ENCODE data around the gene FOXP1. TPM values are rescaled to one million over a fixed set of nuclear protein-coding genes. Genes with fewer than 3 reads are reported as not detected.

Gene FOXP1
- total RNA-seq, 1 experiment from 2014 or later, result 75.3 TPM

DNA sequence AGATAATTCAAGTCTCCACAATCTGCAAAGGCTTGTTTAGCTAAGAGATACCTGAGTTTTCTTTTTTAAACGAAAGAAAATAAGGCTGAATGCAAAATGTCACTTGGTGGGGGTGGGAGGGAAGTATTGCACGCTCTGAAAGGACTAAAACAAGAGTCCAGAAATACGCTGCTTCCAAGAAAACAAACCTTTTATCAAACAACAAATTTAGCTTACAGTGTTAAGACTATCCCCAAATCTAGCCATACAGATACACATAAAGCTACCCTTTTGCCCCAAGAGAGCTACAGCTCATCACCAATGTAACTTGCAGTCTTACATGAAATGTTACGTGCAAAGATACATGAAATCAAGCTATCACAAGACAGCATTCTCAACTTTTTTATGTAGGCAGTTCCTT is 522.5 kb downstream of the FOXP1 start:
- Mint-ChIP-seq H3K27me3 (ENCODE audit: low read depth) (peaks cover 4% of the 10 kb centered on the region), H3K36me3 (ENCODE audit: insufficient read depth in 1 of 3, low read depth in 3 of 3) (no peaks in the 10 kb centered on the region)

More for the DNA sequence above, 522.5 kb downstream of the FOXP1 start:
- Histone ChIP-seq H4K91ac (ENCODE audit: insufficient read length, low read depth, low read length) (no peak overlapping the region), H2BK15ac (ENCODE audit: low read depth, low read length) (no peak overlapping the region), H2AK5ac (ENCODE audit: insufficient read length, low read length) (no peak overlapping the region), H3T11ph (ENCODE audit: low read length) (no peak overlapping the region), H3K23me2 (ENCODE audit: insufficient read length, low read depth, low read length, poor library complexity, severe bottlenecking) (peaks cover 17% of the 10 kb centered on the region), H3K27me3 (ENCODE audit: insufficient read depth, low read length) (no peaks in the 10 kb centered on the region), H2BK20ac (ENCODE audit: low read depth, low read length, poor library complexity, severe bottlenecking) (no peak overlapping the region), H3K9ac (ENCODE audit: extremely low read depth, insufficient read length, low read length) (no peak overlapping the region), H2AFZ (ENCODE audit: low read length) (no peak overlapping the region), H3K4me2 (ENCODE audit: insufficient read depth, insufficient read length, low read length) (no peak overlapping the region), H3K4ac (ENCODE audit: low read depth, low read length) (no peak overlapping the region), H3K79me1 (ENCODE audit: insufficient read depth, low read depth, low read length, poor library complexity, severe bottlenecking) (no peaks in the 10 kb centered on the region), H4K5ac (ENCODE audit: insufficient read length, low read depth, low read length) (no peak overlapping the region), H3K23ac (ENCODE audit: insufficient read length, low read depth, low read length) (no peak overlapping the region), H2BK12ac (ENCODE audit: insufficient read length, low read depth, low read length) (no peak overlapping the region), H3K4me1 (ENCODE audit: insufficient read depth, low read length) (no peaks in the 10 kb centered on the region; the same call in 1 of the 2 replicates), H3K9me3 (ENCODE audit: control insufficient read depth, low read depth, low read length) (no peaks in the 10 kb centered on the region), H4K20me1 (ENCODE audit: control insufficient read depth, insufficient read depth, insufficient read length) (no peaks in the 10 kb centered on the region), H3K79me2 (ENCODE audit: insufficient read depth, low read length) (no peaks in the 10 kb centered on the region; the same call in 1 of the 2 replicates), H3K18ac (ENCODE audit: insufficient read length, low read depth, low read length) (no peak overlapping the region), H3K14ac (ENCODE audit: insufficient read depth, low read length) (no peak overlapping the region), H4K8ac (replicated peaks; ENCODE audit: insufficient read length, low read depth, low read length) (no peak overlapping the region), H3K27ac (ENCODE audit: insufficient read length, low read depth, low read length) (no peak overlapping the region), H2BK120ac (ENCODE audit: low read depth, low read length, poor library complexity, severe bottlenecking) (no peak overlapping the region), H2BK5ac (ENCODE audit: insufficient read length, low read length) (no peak overlapping the region), H3K56ac (ENCODE audit: insufficient read length, low read depth, low read length) (no peak overlapping the region)
- WGBS (ENCODE audit: extremely low coverage, insufficient read length, low lambda C conversion rate), result no CpG with 5 or more reads among the region's 4 CpGs
- no peak overlapping the region for H3K4me3 Mint-ChIP-seq
- no peaks in the 10 kb centered on the region for H3K9me3 Mint-ChIP-seq
- no peak for DNase-seq
- peaks cover 65 to 66% of the 10 kb centered on the region in 2 experiments for H3K4me1 Mint-ChIP-seq
- H3K27ac Mint-ChIP-seq, result no peak overlapping the region; a peak in 1 of 7 replicates
- TF ChIP-seq, protein P1, sequence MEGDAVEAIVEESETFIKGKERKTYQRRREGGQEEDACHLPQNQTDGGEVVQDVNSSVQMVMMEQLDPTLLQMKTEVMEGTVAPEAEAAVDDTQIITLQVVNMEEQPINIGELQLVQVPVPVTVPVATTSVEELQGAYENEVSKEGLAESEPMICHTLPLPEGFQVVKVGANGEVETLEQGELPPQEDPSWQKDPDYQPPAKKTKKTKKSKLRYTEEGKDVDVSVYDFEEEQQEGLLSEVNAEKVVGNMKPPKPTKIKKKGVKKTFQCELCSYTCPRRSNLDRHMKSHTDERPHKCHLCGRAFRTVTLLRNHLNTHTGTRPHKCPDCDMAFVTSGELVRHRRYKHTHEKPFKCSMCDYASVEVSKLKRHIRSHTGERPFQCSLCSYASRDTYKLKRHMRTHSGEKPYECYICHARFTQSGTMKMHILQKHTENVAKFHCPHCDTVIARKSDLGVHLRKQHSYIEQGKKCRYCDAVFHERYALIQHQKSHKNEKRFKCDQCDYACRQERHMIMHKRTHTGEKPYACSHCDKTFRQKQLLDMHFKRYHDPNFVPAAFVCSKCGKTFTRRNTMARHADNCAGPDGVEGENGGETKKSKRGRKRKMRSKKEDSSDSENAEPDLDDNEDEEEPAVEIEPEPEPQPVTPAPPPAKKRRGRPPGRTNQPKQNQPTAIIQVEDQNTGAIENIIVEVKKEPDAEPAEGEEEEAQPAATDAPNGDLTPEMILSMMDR (conservative IDR thresholded peaks at IDR 0.05), result no peak

All from H9 (cell line).